ENCODE data around the gene PIGM.

The PIGM gene

DNA sequence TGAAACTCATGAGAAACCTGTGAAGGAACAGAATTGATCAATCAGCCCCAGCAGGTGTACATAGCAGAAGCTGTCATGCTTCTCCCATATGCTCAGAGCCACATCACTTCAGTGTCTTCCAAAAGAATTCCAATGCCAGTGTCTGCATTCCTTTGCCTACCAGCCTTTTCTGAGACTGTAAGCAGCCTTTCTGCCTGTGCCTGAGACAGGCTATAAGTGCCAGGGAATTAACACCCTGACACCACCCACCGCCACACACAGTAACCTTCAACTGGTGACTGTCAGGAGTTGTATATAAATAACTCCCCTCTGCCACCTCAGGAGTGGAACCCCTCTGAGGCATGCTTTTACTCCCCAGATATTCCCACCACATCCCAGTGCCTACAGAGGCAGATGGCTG lies 39.6 kb downstream of the PIGM start:
- in situ Hi-C loops (cut with MboI; ENCODE audit: low sequenced_read_pairs) = no loop called here

- in situ Hi-C loops (cut with MboI; ENCODE audit: low sequenced_read_pairs) = no loop called here
These were observed 40.3 kb downstream of the PIGM start for GRCh38 chr1:159991513-159991912.

DNA sequence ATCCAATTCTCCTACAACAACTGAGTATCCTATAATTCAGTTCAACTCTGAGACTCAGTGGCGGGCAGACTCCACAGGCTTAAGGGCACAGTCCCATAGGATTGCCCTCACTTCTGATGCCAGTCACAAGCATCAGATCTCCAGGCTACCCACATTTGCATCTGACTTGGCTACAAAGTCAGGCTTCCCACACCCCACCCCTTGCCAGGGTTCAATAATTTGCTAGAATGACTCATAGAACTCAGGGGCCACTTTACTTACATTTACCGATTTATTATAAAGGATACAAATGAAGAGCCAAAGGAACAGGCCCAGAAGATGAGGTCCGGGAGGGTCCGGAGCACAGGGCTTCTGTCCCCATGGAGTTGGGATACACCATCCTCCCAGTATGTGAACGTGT lies 41.8 kb downstream of the PIGM start:
- in situ Hi-C loops (cut with MboI; ENCODE audit: low sequenced_read_pairs) = no loop called here

DNA sequence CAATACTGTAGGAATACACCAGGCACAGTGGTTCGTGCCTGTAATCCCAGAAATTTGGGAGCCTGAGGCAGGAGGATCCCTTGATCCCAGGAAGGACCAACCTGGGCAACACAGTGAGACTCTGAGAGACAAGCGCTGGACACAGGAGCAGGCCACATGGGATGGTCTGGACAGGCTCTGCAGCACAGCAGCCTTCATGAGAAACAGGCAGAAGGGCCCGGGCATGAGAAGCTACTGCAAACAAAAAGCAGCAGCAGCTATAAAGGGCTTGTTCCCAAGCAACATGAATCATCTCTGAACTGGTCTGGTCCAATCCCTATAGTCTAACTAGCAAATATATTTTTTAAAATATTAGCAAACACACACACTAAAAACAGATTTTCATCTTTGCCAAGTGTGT lies 42.2 kb downstream of the PIGM start:
- in situ Hi-C loops (cut with MboI; ENCODE audit: low sequenced_read_pairs) = no loop called here

- in situ Hi-C loops (cut with MboI; ENCODE audit: low sequenced_read_pairs) = no loop called here
These were observed 43.8 kb downstream of the PIGM start for GRCh38 chr1:159988006-159988405.

GRCh38 chr1:159987186-159987585 lies 44.6 kb downstream of the PIGM start:
- in situ Hi-C loops (cut with MboI; ENCODE audit: low sequenced_read_pairs) = no loop called here

DNA sequence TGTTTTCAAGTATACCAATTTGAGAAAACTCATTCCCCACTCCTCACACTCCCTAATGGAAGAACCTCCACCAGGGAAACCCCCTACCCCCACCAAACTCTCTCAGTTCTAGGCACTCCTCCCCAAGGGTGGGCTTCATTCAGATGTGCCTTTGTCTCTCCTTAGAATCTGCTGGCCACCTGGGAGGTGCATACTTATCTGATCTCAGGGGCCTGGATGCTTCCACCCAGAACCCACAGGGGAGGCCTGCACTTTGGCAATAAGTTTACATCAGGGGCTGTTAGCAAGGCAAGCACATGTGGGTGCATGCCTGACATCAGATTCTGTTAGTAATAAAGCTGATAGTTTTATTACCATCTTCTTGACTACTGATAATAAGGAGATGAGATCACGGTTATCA lies 45.3 kb downstream of the PIGM start:
- in situ Hi-C loops (cut with MboI; ENCODE audit: low sequenced_read_pairs) = no loop called here

DNA sequence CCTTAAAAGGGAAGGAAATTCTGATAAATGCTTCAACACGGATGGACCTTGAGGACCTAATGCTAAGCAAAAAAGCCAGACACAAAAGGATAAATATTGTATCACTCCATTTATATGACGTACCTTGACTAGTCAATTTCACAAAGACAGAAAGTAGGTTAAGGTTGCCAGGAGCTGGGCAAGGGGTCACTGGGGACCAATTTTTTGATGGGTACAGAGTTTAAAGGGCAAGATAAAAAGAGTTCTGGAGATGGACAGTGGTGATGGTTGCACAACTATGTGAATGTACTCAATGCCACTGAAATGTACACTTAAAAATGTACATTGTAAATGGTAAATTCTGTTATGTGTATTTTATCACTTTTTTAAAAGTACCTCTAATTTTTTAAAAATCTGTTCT lies 45.7 kb downstream of the PIGM start:
- in situ Hi-C loops (cut with MboI; ENCODE audit: low sequenced_read_pairs) = no loop called here

- in situ Hi-C loops (cut with MboI; ENCODE audit: low sequenced_read_pairs) = no loop called here
These were observed 46.3 kb downstream of the PIGM start for GRCh38 chr1:159985473-159985872.

DNA sequence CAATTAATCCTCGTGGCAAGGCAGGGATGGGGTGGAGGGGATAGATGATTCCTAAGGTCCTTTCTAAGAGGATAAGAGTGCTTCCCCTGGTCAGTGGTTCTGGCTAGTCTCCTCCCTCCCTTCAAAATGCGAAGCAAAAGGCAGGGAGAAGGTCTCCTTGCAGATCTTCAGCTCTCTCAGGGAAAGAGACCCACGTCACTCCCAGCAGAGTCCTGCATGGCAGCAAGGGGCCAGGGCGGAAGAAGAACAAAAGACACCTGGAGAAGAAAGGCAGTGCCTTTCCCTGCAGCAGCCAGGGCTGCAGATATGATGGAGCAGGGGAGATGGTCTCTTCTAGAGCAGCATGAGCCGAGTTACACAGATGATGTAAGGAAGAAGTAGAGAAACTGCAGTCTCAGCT lies 48.1 kb downstream of the PIGM start:
- in situ Hi-C loops (cut with MboI; ENCODE audit: low sequenced_read_pairs) = no loop called here

DNA sequence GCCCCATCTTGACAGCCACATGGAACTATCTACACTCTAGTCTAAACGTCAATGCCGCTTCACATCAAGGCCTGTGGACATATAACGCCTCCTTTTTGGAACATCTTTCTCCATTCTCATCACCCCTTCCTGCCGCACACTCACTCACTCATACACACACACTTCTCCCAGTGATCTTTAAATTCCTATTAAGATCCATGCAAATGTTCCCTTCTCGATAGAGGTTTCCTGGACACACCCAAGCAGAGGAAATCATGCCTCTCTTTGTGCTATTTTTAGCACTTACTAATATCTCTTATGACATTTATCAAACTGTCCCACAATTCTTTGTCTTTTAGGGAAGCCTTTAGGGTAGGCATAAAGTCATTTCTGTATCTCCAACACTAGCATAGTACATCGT lies 49.5 kb downstream of the PIGM start:
- in situ Hi-C loops (cut with MboI; ENCODE audit: low sequenced_read_pairs) = no loop called here

- in situ Hi-C loops (cut with MboI; ENCODE audit: low sequenced_read_pairs) = no loop called here
These were observed 50.3 kb downstream of the PIGM start for GRCh38 chr1:159981351-159982055.

- in situ Hi-C loops (cut with MboI; ENCODE audit: low sequenced_read_pairs) = no loop called here
These were observed 51.0 kb downstream of the PIGM start for GRCh38 chr1:159980786-159981185.

GRCh38 chr1:159980076-159980475 lies 51.7 kb downstream of the PIGM start:
- in situ Hi-C loops (cut with MboI; ENCODE audit: low sequenced_read_pairs) = no loop called here

DNA sequence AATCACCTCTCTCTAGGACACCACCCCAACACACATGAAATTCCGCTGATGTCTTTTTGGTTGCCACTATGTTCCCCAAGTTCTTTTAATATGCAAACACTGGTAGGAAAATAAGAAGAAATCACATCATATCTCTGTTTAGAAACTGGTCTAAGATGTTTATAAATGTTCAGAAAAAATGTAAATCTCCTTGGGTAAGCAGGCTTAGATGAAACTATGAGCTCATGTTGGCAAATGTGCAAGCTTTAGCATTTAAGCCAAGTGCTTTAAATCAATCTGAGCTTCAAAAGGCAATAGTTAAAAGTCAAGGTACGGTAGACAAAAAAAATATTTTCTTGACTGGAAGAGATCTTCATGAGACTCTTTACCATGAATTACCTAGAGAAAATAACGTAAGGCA lies 52.5 kb downstream of the PIGM start:
- in situ Hi-C loops (cut with MboI; ENCODE audit: low sequenced_read_pairs) = no loop called here

DNA sequence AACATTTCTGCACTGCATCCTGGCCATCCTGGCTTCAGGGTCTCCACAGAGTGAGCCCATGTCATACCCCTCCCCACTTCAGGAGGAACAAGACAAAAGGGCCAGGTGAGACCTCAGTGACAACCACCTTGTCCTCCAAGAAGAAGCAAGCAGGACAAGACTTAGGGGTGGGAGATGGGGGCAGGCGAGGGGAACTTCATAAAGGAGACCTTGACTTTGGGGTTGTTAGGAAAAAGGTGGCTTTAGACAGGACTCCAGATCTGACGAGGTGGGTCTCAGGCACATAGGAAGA lies 53.7 kb downstream of the PIGM start:
- in situ Hi-C loops (cut with MboI; ENCODE audit: low sequenced_read_pairs) = no loop called here

GRCh38 chr1:159977364-159978106 lies 54.3 kb downstream of the PIGM start:
- in situ Hi-C loops (cut with MboI; ENCODE audit: low sequenced_read_pairs) = no loop called here

All from HL-60/S4 treated with phorbol 12-myristate 13-acetate at 8.2 ng/mL for 4 days and 3 days (cell line).